ENCODE measurements around the gene SLC35F4.

Gene SLC35F4

GRCh38 chr14:57607086-57607485 is 258.8 kb downstream of the SLC35F4 start:
- no peak overlapping the region for H3K27ac ChIP-seq
- TF ChIP-seq CTCF (conservative IDR thresholded peaks at IDR 0.05) (no peak), ZFX (IDR thresholded peaks at IDR 0.05) (no peak)

- TF ChIP-seq ZFX (IDR thresholded peaks at IDR 0.05) (no peak), CTCF (conservative IDR thresholded peaks at IDR 0.05) (no peak)
- no peak overlapping the region for H3K27ac ChIP-seq
Measured at GRCh38 chr14:57583396-57583795, 282.5 kb downstream of the SLC35F4 start.

- no peak for TF ChIP-seq ZFX (IDR thresholded peaks at IDR 0.05)
- TF ChIP-seq CTCF (conservative IDR thresholded peaks at IDR 0.05), result no peak
Measured at GRCh38 chr14:57582746-57583145, 283.1 kb downstream of the SLC35F4 start.

GRCh38 chr14:57578801-57579200 is 287.1 kb downstream of the SLC35F4 start:
- TF ChIP-seq CTCF (conservative IDR thresholded peaks at IDR 0.05) (no peak), ZFX (IDR thresholded peaks at IDR 0.05) (no peak)
- no peak overlapping the region for H3K27ac ChIP-seq

More at GRCh38 chr14:57582746-57583145, 283.1 kb downstream of the SLC35F4 start:
- no peak overlapping the region for H3K27ac ChIP-seq

- TF ChIP-seq CTCF (conservative IDR thresholded peaks at IDR 0.05) (no peak), ZFX (IDR thresholded peaks at IDR 0.05) (no peak)
- no peak overlapping the region for H3K27ac ChIP-seq
Measured at GRCh38 chr14:57576498-57576897, 289.4 kb downstream of the SLC35F4 start.

- no peak overlapping the region for H3K27ac ChIP-seq
- no peak for TF ChIP-seq ZFX (IDR thresholded peaks at IDR 0.05)
- TF ChIP-seq CTCF (conservative IDR thresholded peaks at IDR 0.05), result no peak
Measured at GRCh38 chr14:57575482-57575881, 290.4 kb downstream of the SLC35F4 start.

GRCh38 chr14:57574617-57575288 is 291.1 kb downstream of the SLC35F4 start:
- no peak overlapping the region for H3K27ac ChIP-seq
- peak; percentile 24 for TF ChIP-seq CTCF (conservative IDR thresholded peaks at IDR 0.05)
- TF ChIP-seq ZFX (IDR thresholded peaks at IDR 0.05), result no peak

All from C4-2B (cell line).